PC-9 (cell line): ENCODE measurements around the gene AFF4. TPM values are rescaled to one million over a fixed set of nuclear protein-coding genes. Genes with fewer than 3 reads are reported as not detected.

ENCODE experiments used
- BruUV-seq: library from RNA; stranded (reverse); fragments of 400-500 nt; replicated peaks from 2 replicates; lab custom pipeline; 2021; lab: Mats Ljungman, UMichigan
- CTCF ChIA-PET: fragments of 300-600 bp; sonication (Branson Sonifier 250); formaldehyde crosslinking; loops from one replicate; lab custom pipeline; 2022; ENCODE audit warnings: antibody characterized with exemption; lab: Charles Lee
- POLR2A ChIA-PET: fragments of 300-600 bp; sonication (Branson Sonifier 250); formaldehyde crosslinking; loops from one replicate; lab custom pipeline; 2022; ENCODE audit warnings: antibody characterized with exemption; ENCODE audit not compliant: unreplicated experiment; lab: Charles Lee
- DNase-seq, 2 experiments: peaks; one replicate each; pipeline versions ENCODE4 v3.0.0 to v3.0.0-alpha.2; 2015 to 2022; ENCODE audit warnings: mixed read lengths in 1 of 2
- H2AFZ ChIP-seq: fragments of 200-600 bp; sonication (generic); 2 replicates; pipeline ENCODE4 v1.8.1; 2017; ENCODE audit warnings: antibody characterized with exemption
- H3F3A ChIP-seq: fragments of 200-600 bp; sonication (generic); 2 replicates; pipeline ENCODE4 v1.8.1; 2017; ENCODE audit warnings: antibody characterized with exemption, mild to moderate bottlenecking, low read depth; ENCODE audit not compliant: insufficient read depth
- H3K27ac ChIP-seq: fragments of 200-600 bp; sonication (generic); 2 replicates; pipeline ENCODE4 v1.6.1; 2016; ENCODE audit warnings: mixed run types
- H3K27me3 ChIP-seq: fragments of 200-600 bp; sonication (generic); 2 replicates; pipeline ENCODE4 v1.6.1; 2016; ENCODE audit warnings: low read depth, mixed run types; ENCODE audit not compliant: insufficient read depth
- H3K36me3 ChIP-seq: fragments of 200-600 bp; sonication (generic); 2 replicates; pipeline ENCODE4 v1.6.1; 2016; ENCODE audit warnings: low read depth, mixed run types
- H3K4me1 ChIP-seq: fragments of 200-600 bp; sonication (generic); replicated peaks from 2 replicates; pipeline ENCODE4 v1.6.1; 2016; ENCODE audit warnings: mixed run types; ENCODE audit not compliant: insufficient read depth
- H3K4me2 ChIP-seq: fragments of 200-600 bp; sonication (generic); 2 replicates; pipeline ENCODE4 v1.6.1; 2017; ENCODE audit warnings: mixed run types
- H3K4me3 ChIP-seq: fragments of 200-600 bp; sonication (generic); 2 replicates; pipeline ENCODE4 v1.6.1; 2016; ENCODE audit warnings: mixed run types
- H3K79me2 ChIP-seq: fragments of 200-600 bp; sonication (generic); 2 replicates; pipeline ENCODE4 v1.6.1; 2017; ENCODE audit warnings: low read depth, mixed run types
- H3K9me2 ChIP-seq: fragments of 200-600 bp; sonication (generic); 2 replicates; pipeline ENCODE4 v1.8.1; 2017; ENCODE audit warnings: mild to moderate bottlenecking; ENCODE audit not compliant: insufficient read depth
- H3K9me3 ChIP-seq: fragments of 200-600 bp; sonication (generic); 2 replicates; pipeline ENCODE4 v1.8.1; 2016; ENCODE audit warnings: low read depth; ENCODE audit not compliant: insufficient read depth
- H4K20me1 ChIP-seq: fragments of 200-600 bp; sonication (generic); 2 replicates; pipeline ENCODE4 v1.8.1; 2017; ENCODE audit not compliant: insufficient read depth
- CTCF ChIP-seq: fragments of 200-600 bp; sonication (generic); conservative IDR thresholded peaks from 2 replicates; pipeline ENCODE4 v1.6.1; 2017; ENCODE audit warnings: mixed run types, antibody characterized with exemption, mild to moderate bottlenecking, moderate library complexity
- EZH2 ChIP-seq: fragments of 200-600 bp; sonication (generic); IDR thresholded peaks from 2 replicates; pipeline ENCODE4 v1.8.0; 2017; ENCODE audit warnings: antibody characterized with exemption, low read depth
- intact Hi-C: fragments of 100-400 bp; cut with micrococcal nuclease; formaldehyde crosslinking; loops from one replicate; pipeline ENCODE4 v1.10.0; 2022; ENCODE audit not compliant: unreplicated experiment
- total RNA-seq: library from RNA; stranded (reverse); gene quantifications from 2 replicates; pipeline ENCODE4 v1.2.3, GENCODE V29; 2021

AFF4 gene
- total RNA-seq, 1 experiment from 2014 or later, result 59.5 TPM

- Histone ChIP-seq H3K79me2 (peaks cover 6% of the 10 kb centered on the region), H2AFZ (no peak overlapping the region), H3K27me3 (no peaks in the 10 kb centered on the region), H3K27ac (no peak overlapping the region), H3K9me3 (no peaks in the 10 kb centered on the region), H3K4me3 (no peak overlapping the region), H3K4me1 (peaks cover 1% of the 10 kb centered on the region), H3K4me2 (no peak overlapping the region), H3K9me2 (no peaks in the 10 kb centered on the region), H3K36me3 (peaks cover 26% of the 10 kb centered on the region), H3F3A (peaks cover 30% of the 10 kb centered on the region; the same call in 1 of the 2 replicates), H4K20me1 (no peaks in the 10 kb centered on the region)
- intact Hi-C loops, result no loop called here
- CTCF ChIA-PET, result no interaction called here
- DNase-seq, result no peak
- POLR2A ChIA-PET, result no interaction called here
- TF ChIP-seq EZH2 (no peak), CTCF (no peak)
- BruUV-seq, result no TSS peak
These were observed 90.7 kb downstream of the AFF4 start for GRCh38 chr5:132872788-132873118.

- Histone ChIP-seq H2AFZ (no peak overlapping the region), H3K27ac (no peak overlapping the region), H3K79me2 (peaks cover 17% of the 10 kb centered on the region), H3K27me3 (no peaks in the 10 kb centered on the region), H3K4me3 (no peak overlapping the region), H4K20me1 (no peaks in the 10 kb centered on the region), H3K4me2 (no peak overlapping the region), H3K36me3 (peaks cover 22% of the 10 kb centered on the region), H3F3A (peaks cover 34% of the 10 kb centered on the region; the same call in 1 of the 2 replicates), H3K9me2 (no peaks in the 10 kb centered on the region), H3K9me3 (no peaks in the 10 kb centered on the region), H3K4me1 (peaks cover 8% of the 10 kb centered on the region)
- intact Hi-C loops, result no loop called here
- ChIA-PET CTCF (no interaction called here), POLR2A (interaction anchor here (0.5 kb wide), 1 partner anchor 311 kb away, joined by 3 read pairs; no protein-coding TSS in a partner anchor)
- DNase-seq, result no peak
- no peak for TF ChIP-seq EZH2
- TF ChIP-seq CTCF, result no peak
- BruUV-seq, result no TSS peak
These were observed 91.8 kb downstream of the AFF4 start for GRCh38 chr5:132871459-132872284.

GRCh38 chr5:132870801-132871200, 92.6 kb downstream of the AFF4 start:
- no peak for DNase-seq
- Histone ChIP-seq H3K9me3 (no peaks in the 10 kb centered on the region), H3K4me3 (no peak overlapping the region), H4K20me1 (no peaks in the 10 kb centered on the region), H3K36me3 (peaks cover 20% of the 10 kb centered on the region; the same call in 1 of the 2 replicates), H3K27me3 (no peaks in the 10 kb centered on the region), H3F3A (peaks cover 29% of the 10 kb centered on the region; the same call in 1 of the 2 replicates), H3K9me2 (no peaks in the 10 kb centered on the region), H3K4me1 (peaks cover 10% of the 10 kb centered on the region), H3K27ac (no peak overlapping the region), H2AFZ (no peak overlapping the region), H3K4me2 (no peak overlapping the region), H3K79me2 (peaks cover 19% of the 10 kb centered on the region)
- no TSS peak for BruUV-seq
- intact Hi-C loops, result no loop called here
- TF ChIP-seq EZH2, result no peak
- no peak for TF ChIP-seq CTCF
- POLR2A ChIA-PET, result interaction anchor here (0.5 kb wide), 1 partner anchor 310 kb away, joined by 3 read pairs; no protein-coding TSS in a partner anchor
- CTCF ChIA-PET, result no interaction called here
